HG03196 (cell line): Measurements from ENCODE around the gene EXOC7.
"Not testable (repeated sequence)": the region's sequence is repeated elsewhere in the genome, so short reads cannot be mapped to it uniquely, and the experiment has no call there.

Source experiments
- ATAC-seq: cut with Tn5 transposase; IDR thresholded peaks from one replicate; pipeline ENCODE4 v1.9.1; 2021; ENCODE audit not compliant: unreplicated experiment

The EXOC7 gene

GRCh38 chr17:76044475-76045007 is 59.0 kb downstream of the EXOC7 start:
- not testable (repeated sequence) for ATAC-seq

GRCh38 chr17:76042868-76043267 is 60.7 kb downstream of the EXOC7 start:
- ATAC-seq, result not testable (repeated sequence)

GRCh38 chr17:76040376-76040775 is 63.2 kb downstream of the EXOC7 start:
- no peak for ATAC-seq

GRCh38 chr17:76039121-76039520 is 64.5 kb downstream of the EXOC7 start:
- ATAC-seq, result no peak

- no peak for ATAC-seq
These were observed 65.5 kb downstream of the EXOC7 start for GRCh38 chr17:76038050-76038449.

GRCh38 chr17:76036497-76037261 is 66.9 kb downstream of the EXOC7 start:
- no peak for ATAC-seq

GRCh38 chr17:76034428-76035350 is 68.9 kb downstream of the EXOC7 start:
- ATAC-seq, result no peak

- ATAC-seq, result no peak
These were observed 70.4 kb downstream of the EXOC7 start for GRCh38 chr17:76033139-76033538.

- ATAC-seq, result no peak
These were observed 70.8 kb downstream of the EXOC7 start for GRCh38 chr17:76032780-76033108.

- no peak for ATAC-seq
These were observed 71.4 kb downstream of the EXOC7 start for GRCh38 chr17:76032073-76032779.
